ENCODE measurements around the gene PLEKHA5. TPM values are rescaled to one million over a fixed set of nuclear protein-coding genes. Genes with fewer than 3 reads are reported as not detected.

PLEKHA5 gene
- total RNA-seq, 2 experiments from 2014 or later, result 2.1 to 3.2 TPM

DNA sequence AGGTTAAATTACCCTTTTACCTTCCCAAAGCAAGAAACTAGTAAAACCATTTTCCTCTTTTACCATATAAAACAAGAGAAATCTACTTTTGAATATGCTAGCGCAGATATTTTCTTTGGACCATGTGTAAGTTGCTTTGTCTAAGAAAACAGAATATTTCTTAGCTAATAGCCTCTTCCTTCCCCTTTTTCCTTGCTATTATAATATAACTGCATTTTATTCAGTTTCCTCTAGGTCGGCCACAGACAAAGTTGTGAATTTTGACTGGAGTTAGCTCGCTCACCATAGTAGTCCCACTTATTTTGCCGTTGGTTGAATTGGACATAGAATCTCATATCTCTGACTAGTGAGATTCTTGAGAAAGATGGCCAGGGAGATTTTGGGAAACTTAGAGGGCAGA lies 115.6 kb downstream of the PLEKHA5 start:
- H3K27ac Mint-ChIP-seq, result no peak overlapping the region
- H3K27me3 Mint-ChIP-seq, result no peaks in the 10 kb centered on the region

GRCh38 chr12:19245666-19246065 lies 116.1 kb downstream of the PLEKHA5 start:
- Mint-ChIP-seq H3K4me3 (no peak overlapping the region), H3K36me3 (ENCODE audit: low read depth) (no peaks in the 10 kb centered on the region), H3K4me1 (ENCODE audit: low read depth) (peaks cover 11% of the 10 kb centered on the region), H3K9me3 (no peaks in the 10 kb centered on the region), H3K27me3 (no peaks in the 10 kb centered on the region), H3K27ac (no peak overlapping the region)
- CTCF ChIA-PET, result no interaction called here
- DNase-seq, result no peak
- TF ChIP-seq, protein P1, sequence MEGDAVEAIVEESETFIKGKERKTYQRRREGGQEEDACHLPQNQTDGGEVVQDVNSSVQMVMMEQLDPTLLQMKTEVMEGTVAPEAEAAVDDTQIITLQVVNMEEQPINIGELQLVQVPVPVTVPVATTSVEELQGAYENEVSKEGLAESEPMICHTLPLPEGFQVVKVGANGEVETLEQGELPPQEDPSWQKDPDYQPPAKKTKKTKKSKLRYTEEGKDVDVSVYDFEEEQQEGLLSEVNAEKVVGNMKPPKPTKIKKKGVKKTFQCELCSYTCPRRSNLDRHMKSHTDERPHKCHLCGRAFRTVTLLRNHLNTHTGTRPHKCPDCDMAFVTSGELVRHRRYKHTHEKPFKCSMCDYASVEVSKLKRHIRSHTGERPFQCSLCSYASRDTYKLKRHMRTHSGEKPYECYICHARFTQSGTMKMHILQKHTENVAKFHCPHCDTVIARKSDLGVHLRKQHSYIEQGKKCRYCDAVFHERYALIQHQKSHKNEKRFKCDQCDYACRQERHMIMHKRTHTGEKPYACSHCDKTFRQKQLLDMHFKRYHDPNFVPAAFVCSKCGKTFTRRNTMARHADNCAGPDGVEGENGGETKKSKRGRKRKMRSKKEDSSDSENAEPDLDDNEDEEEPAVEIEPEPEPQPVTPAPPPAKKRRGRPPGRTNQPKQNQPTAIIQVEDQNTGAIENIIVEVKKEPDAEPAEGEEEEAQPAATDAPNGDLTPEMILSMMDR (IDR thresholded peaks at IDR 0.05), result no peak
- POLR2A ChIA-PET, result no interaction called here
- intact Hi-C loops (cut with micrococcal nuclease), result no loop called here
- no peak for ATAC-seq

More for the DNA sequence above, 115.6 kb downstream of the PLEKHA5 start:
- peaks cover 11% of the 10 kb centered on the region for H3K4me1 Mint-ChIP-seq (ENCODE audit: low read depth)
- no peaks in the 10 kb centered on the region for H3K36me3 Mint-ChIP-seq (ENCODE audit: low read depth)
- intact Hi-C loops (cut with micrococcal nuclease), result no loop called here
- ATAC-seq (no peak), DNase-seq (no peak)
- no peak overlapping the region for H3K4me3 Mint-ChIP-seq
- H3K9me3 Mint-ChIP-seq, result no peaks in the 10 kb centered on the region
- ChIA-PET POLR2A (no interaction called here), CTCF (no interaction called here)
- TF ChIP-seq, protein P1 (IDR thresholded peaks at IDR 0.05), result no peak

DNA sequence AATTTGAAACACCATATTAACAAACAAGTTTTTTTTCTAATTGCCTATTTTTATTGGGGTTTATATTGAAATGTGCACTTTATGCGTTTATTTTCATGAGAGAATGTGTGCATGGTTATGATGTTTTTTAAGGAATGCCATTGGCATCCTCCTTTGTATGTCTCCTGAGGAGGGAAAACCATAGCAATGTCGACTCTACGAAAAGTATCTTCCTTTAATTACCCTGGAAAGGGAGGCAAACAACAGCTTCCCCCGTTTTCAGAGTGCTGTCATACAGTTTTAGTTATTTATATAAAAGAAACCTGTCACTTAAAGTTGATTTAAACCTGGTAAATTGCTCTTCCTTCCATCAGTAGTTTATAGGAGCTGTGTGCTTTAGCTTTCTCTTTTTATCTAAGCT lies 117.4 kb downstream of the PLEKHA5 start:
- ChIA-PET CTCF (no interaction called here), POLR2A (no interaction called here)
- no peaks in the 10 kb centered on the region for H3K36me3 Mint-ChIP-seq (ENCODE audit: low read depth)
- H3K4me3 Mint-ChIP-seq, result no peak overlapping the region
- TF ChIP-seq, protein P1 (IDR thresholded peaks at IDR 0.05), result no peak
- no peaks in the 10 kb centered on the region for H3K27me3 Mint-ChIP-seq
- no peaks in the 10 kb centered on the region for H3K9me3 Mint-ChIP-seq
- ATAC-seq (no peak), DNase-seq (no peak)
- no peak overlapping the region for H3K27ac Mint-ChIP-seq
- intact Hi-C loops (cut with micrococcal nuclease), result no loop called here
- H3K4me1 Mint-ChIP-seq (ENCODE audit: low read depth), result peaks cover 11% of the 10 kb centered on the region

DNA sequence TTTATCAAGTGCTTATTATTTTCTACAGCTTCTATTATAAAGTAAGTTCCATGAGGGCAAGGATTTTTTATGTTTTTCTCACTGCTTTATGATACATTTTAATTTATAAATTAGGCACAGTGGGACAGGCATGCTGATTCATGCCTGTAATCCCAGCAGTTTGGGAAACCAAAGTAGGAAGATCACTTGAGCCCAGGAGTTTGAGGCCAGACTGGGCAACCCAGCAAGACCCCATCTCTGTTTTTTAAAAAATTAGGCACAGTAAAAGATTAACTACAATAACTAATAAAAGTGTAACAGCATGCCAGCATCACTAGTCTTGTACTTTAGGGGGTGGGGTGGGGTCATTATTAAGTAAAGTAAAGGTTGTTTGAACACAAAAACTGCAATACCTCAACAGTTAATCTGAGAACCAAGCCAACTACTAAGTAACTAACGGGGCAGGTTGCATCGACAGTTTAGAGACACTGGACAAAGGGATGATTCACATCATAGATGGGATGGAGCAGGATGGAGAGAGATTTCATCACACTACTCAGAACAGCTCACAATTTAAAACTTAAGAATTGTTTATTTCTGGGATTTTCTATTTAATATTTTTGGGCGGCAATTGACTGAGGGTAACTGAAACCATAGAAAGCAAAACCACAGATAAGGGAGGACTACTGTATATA lies 119.5 kb downstream of the PLEKHA5 start:
- Mint-ChIP-seq H3K4me3 (no peak overlapping the region), H3K36me3 (ENCODE audit: low read depth) (no peaks in the 10 kb centered on the region), H3K4me1 (ENCODE audit: low read depth) (peaks cover 3% of the 10 kb centered on the region), H3K9me3 (no peaks in the 10 kb centered on the region), H3K27ac (no peak overlapping the region), H3K27me3 (no peaks in the 10 kb centered on the region)
- ATAC-seq, result no peak
- POLR2A ChIA-PET, result no interaction called here
- intact Hi-C loops (cut with micrococcal nuclease), result no loop called here
- no peak for DNase-seq
- TF ChIP-seq, protein P1 (IDR thresholded peaks at IDR 0.05), result no peak
- CTCF ChIA-PET, result interaction anchor here (1.0 kb wide), 1 partner anchor 13 kb away, joined by 3 read pairs; no protein-coding TSS in a partner anchor

DNA sequence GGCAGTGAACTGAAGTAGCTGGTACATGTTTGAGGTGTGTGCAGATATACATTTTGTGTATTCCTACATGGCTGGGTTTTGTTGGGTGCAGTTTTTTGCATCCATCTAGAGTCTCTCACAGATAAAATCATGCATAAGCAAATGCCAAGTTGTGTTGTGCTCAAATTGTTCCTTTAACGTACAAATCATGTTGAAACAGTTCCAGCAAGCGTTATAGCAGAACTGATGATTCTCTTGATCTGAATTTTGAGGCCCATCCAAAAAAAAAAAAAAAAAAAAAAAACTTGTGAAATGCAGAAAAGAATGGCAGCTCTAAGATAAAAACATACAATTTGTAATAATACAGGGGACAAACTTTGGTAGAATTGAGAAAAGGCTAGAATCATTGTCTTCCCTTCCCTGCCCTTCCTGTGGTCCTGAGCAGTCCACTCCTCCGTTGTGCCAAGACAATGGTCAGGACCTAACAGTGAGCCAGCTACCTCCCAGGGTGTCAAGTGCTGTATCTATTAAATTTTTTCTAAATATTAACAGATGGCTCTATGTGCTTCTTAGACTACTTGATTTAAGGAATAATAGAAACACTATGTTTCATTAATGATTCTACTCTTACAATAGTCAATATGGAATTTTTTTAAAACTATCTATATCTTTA lies 122.1 kb downstream of the PLEKHA5 start:
- no peaks in the 10 kb centered on the region for H3K9me3 Mint-ChIP-seq
- no peaks in the 10 kb centered on the region for H3K36me3 Mint-ChIP-seq (ENCODE audit: low read depth)
- H3K4me1 Mint-ChIP-seq (ENCODE audit: low read depth), result no peaks in the 10 kb centered on the region
- POLR2A ChIA-PET, result no interaction called here
- intact Hi-C loops (cut with micrococcal nuclease), result no loop called here
- H3K4me3 Mint-ChIP-seq, result no peak overlapping the region
- DNase-seq (no peak), ATAC-seq (no peak)
- no peaks in the 10 kb centered on the region for H3K27me3 Mint-ChIP-seq
- TF ChIP-seq, protein P1 (IDR thresholded peaks at IDR 0.05), result no peak
- no peak overlapping the region for H3K27ac Mint-ChIP-seq
- CTCF ChIA-PET, result no interaction called here

Measured in activated CD8-positive, alpha-beta T cell treated with anti-CD3 and anti-CD28 coated beads for 36 hours (primary cell).